H9 (cell line): Measurements from ENCODE around the gene UBLCP1. TPM values are rescaled to one million over a fixed set of nuclear protein-coding genes. Genes with fewer than 3 reads are reported as not detected.

Experiments used
- DNase-seq: peaks from one replicate; pipeline ENCODE4 v3.0.0-alpha.2; 2017
- H2AFZ ChIP-seq: one replicate; pipeline ENCODE4 v1.6.1; 2013; ENCODE audit warnings: mild to moderate bottlenecking, low read length, control low read depth, moderate library complexity
- H2AK5ac ChIP-seq: 2 replicates; pipeline ENCODE4 v1.6.1; 2013; ENCODE audit warnings: low read length, control low read depth, mixed read lengths; ENCODE audit not compliant: insufficient read length
- H2BK120ac ChIP-seq: one replicate; pipeline ENCODE4 v1.6.1; 2013; ENCODE audit warnings: low read depth, mild to moderate bottlenecking, low read length, control low read depth, inconsistent platforms; ENCODE audit not compliant: poor library complexity, severe bottlenecking
- H2BK12ac ChIP-seq: 2 replicates; pipeline ENCODE4 v1.6.1; 2013; ENCODE audit warnings: low read length, control low read depth, mixed read lengths, low read depth; ENCODE audit not compliant: insufficient read length
- H2BK15ac ChIP-seq: 2 replicates; pipeline ENCODE4 v1.6.1; 2013; ENCODE audit warnings: low read depth, low read length, control low read depth
- H2BK20ac ChIP-seq: one replicate; pipeline ENCODE4 v1.6.1; 2013; ENCODE audit warnings: low read depth, mild to moderate bottlenecking, low read length, control low read depth, inconsistent platforms; ENCODE audit not compliant: poor library complexity, severe bottlenecking
- H2BK5ac ChIP-seq: 2 replicates; pipeline ENCODE4 v1.6.1; 2013; ENCODE audit warnings: low read length, control low read depth, mixed read lengths; ENCODE audit not compliant: insufficient read length
- H3K14ac ChIP-seq: 2 replicates; pipeline ENCODE4 v1.6.1; 2013; ENCODE audit warnings: low read length, control low read depth; ENCODE audit not compliant: insufficient read depth
- H3K18ac ChIP-seq: 2 replicates; pipeline ENCODE4 v1.6.1; 2013; ENCODE audit warnings: low read depth, mild to moderate bottlenecking, mixed read lengths, low read length, control low read depth; ENCODE audit not compliant: insufficient read length
- H3K23ac ChIP-seq: 2 replicates; pipeline ENCODE4 v1.6.1; 2013; ENCODE audit warnings: low read length, control low read depth, mixed read lengths, low read depth; ENCODE audit not compliant: insufficient read length
- H3K23me2 ChIP-seq: 2 replicates; pipeline ENCODE4 v1.6.1; 2013; ENCODE audit warnings: low read depth, mild to moderate bottlenecking, mixed read lengths, low read length, control low read depth; ENCODE audit not compliant: insufficient read length, poor library complexity, severe bottlenecking
- H3K27ac ChIP-seq: 2 replicates; pipeline ENCODE4 v1.5.1; 2013; ENCODE audit warnings: low read length, control low read depth, mixed read lengths, low read depth; ENCODE audit not compliant: insufficient read length
- H3K27me3 ChIP-seq: 2 replicates; pipeline ENCODE4 v1.6.1; 2013; ENCODE audit warnings: low read length, control low read depth, inconsistent platforms; ENCODE audit not compliant: insufficient read depth
- H3K4ac ChIP-seq: 2 replicates; pipeline ENCODE4 v1.6.1; 2013; ENCODE audit warnings: low read depth, mild to moderate bottlenecking, control low read depth, inconsistent platforms, low read length, moderate library complexity
- H3K4me1 ChIP-seq: 2 replicates; pipeline ENCODE4 v1.6.1; 2013; ENCODE audit warnings: low read length, control low read depth, inconsistent platforms; ENCODE audit not compliant: insufficient read depth
- H3K4me2 ChIP-seq: 2 replicates; pipeline ENCODE4 v1.6.1; 2013; ENCODE audit warnings: low read length, control low read depth, mixed read lengths; ENCODE audit not compliant: insufficient read length, insufficient read depth
- H3K56ac ChIP-seq: 2 replicates; pipeline ENCODE4 v1.6.1; 2013; ENCODE audit warnings: low read depth, mild to moderate bottlenecking, mixed read lengths, low read length, control low read depth; ENCODE audit not compliant: insufficient read length
- H3K79me1 ChIP-seq: 2 replicates; pipeline ENCODE4 v1.6.1; 2013; ENCODE audit warnings: low read depth, mild to moderate bottlenecking, moderate library complexity, low read length, control low read depth, inconsistent platforms; ENCODE audit not compliant: insufficient read depth, poor library complexity, severe bottlenecking
- H3K79me2 ChIP-seq: 2 replicates; pipeline ENCODE4 v1.6.1; 2013; ENCODE audit warnings: low read length, control low read depth, inconsistent platforms; ENCODE audit not compliant: insufficient read depth
- H3K9ac ChIP-seq: 2 replicates; pipeline ENCODE4 v1.6.1; 2013; ENCODE audit warnings: low read length, control low read depth, mixed read lengths; ENCODE audit not compliant: insufficient read length; ENCODE audit errors: extremely low read depth
- H3K9me3 ChIP-seq: one replicate; pipeline ENCODE4 v1.6.1; 2013; ENCODE audit warnings: low read depth, low read length, inconsistent platforms; ENCODE audit not compliant: control insufficient read depth
- H3T11ph ChIP-seq: one replicate; pipeline ENCODE4 v1.6.1; 2013; ENCODE audit warnings: mild to moderate bottlenecking, low read length, control low read depth, inconsistent platforms
- H4K20me1 ChIP-seq: one replicate; pipeline ENCODE4 v1.6.1; 2013; ENCODE audit not compliant: control insufficient read depth, insufficient read length, insufficient read depth
- H4K5ac ChIP-seq: 2 replicates; pipeline ENCODE4 v1.6.1; 2013; ENCODE audit warnings: low read depth, mild to moderate bottlenecking, mixed read lengths, low read length, control low read depth; ENCODE audit not compliant: insufficient read length
- H4K8ac ChIP-seq: replicated peaks from 2 replicates; pipeline ENCODE4 v1.6.1; 2013; ENCODE audit warnings: low read length, control low read depth, mixed read lengths, low read depth; ENCODE audit not compliant: insufficient read length
- H4K91ac ChIP-seq: 2 replicates; pipeline ENCODE4 v1.6.1; 2013; ENCODE audit warnings: low read depth, mild to moderate bottlenecking, moderate library complexity, mixed read lengths, low read length, control low read depth; ENCODE audit not compliant: insufficient read length
- H3K27ac Mint-ChIP-seq, 3 experiments: 2 replicates in 2 of 3; 3 replicates in 1 of 3; pipeline ENCODE4 v1.8.0; 2020 to 2021; ENCODE audit warnings: mixed read lengths in 3 of 3, mild to moderate bottlenecking in 1 of 3, moderate library complexity in 1 of 3
- H3K27me3 Mint-ChIP-seq: 2 replicates; pipeline ENCODE4 v1.8.0; 2021; ENCODE audit warnings: low read depth, mild to moderate bottlenecking, moderate library complexity, mixed read lengths
- H3K36me3 Mint-ChIP-seq, 3 experiments: 2 replicates in 2 of 3; 3 replicates in 1 of 3; pipeline ENCODE4 v1.8.0; 2020 to 2021; ENCODE audit warnings: low read depth in 3 of 3, mixed read lengths in 3 of 3; ENCODE audit not compliant: insufficient read depth in 1 of 3
- H3K4me1 Mint-ChIP-seq, 2 experiments: 2 replicates each; pipeline ENCODE4 v1.8.0; 2020; ENCODE audit warnings: mixed read lengths in 2 of 2
- H3K4me3 Mint-ChIP-seq, 2 experiments: 2 replicates in 1 of 2; 3 replicates in 1 of 2; pipeline ENCODE4 v1.8.0; 2020 to 2021; ENCODE audit warnings: mild to moderate bottlenecking in 2 of 2, mixed read lengths in 2 of 2, moderate library complexity in 1 of 2
- H3K9me3 Mint-ChIP-seq, 2 experiments: 2 replicates in 1 of 2; 3 replicates in 1 of 2; pipeline ENCODE4 v1.8.0; 2020; ENCODE audit warnings: mild to moderate bottlenecking in 2 of 2, mixed read lengths in 2 of 2, moderate library complexity in 1 of 2
- WGBS: extraction: QIAGEN DNeasy Blood & Tissue Kit; methylation state at CpG from one replicate; pipeline ENCODE4 v1.1.7; 2013; ENCODE audit warnings: missing lambda C conversion rate, low lambda C conversion rate, mixed read lengths; ENCODE audit not compliant: insufficient read length; ENCODE audit errors: extremely low coverage; 5-methylcytosine and 5-hydroxymethylcytosine counted together
- total RNA-seq: library from RNA; stranded (reverse); gene quantifications from 2 replicates; pipeline ENCODE4 v1.2.1, GENCODE V29; 2021
- TF ChIP-seq, protein P1 (sequence below): fragments of 200-600 bp; sonication (generic); conservative IDR thresholded peaks from 3 replicates; pipeline ENCODE4 v1.8.0; 2021; ENCODE audit warnings: antibody characterized with exemption, mild to moderate bottlenecking

Gene UBLCP1
- total RNA-seq, 1 experiment from 2014 or later = 37.9 TPM

DNA sequence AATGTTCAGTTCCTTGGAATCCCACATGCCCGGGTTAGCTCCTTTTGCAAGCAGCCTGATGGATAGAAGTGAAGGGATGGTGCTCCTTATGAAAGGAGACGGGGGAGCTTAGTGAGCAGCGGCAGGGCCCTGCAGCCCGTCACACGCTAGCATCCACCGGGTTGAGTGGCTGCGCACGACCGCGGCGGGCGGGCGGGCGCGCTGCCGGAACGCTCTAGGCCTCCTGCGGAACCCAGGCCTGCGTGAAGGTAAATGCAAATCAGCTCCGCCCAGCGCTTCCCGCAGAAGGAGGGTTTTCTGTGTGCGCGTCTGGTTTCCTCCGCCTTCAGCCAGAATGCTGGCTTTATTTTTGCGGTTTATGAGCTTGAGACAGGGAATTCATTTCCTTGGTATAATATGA, 47.4 kb downstream of the UBLCP1 start:
- Histone ChIP-seq H2BK20ac (no peak overlapping the region), H3K14ac (no peak overlapping the region), H4K20me1 (no peaks in the 10 kb centered on the region), H3K4me1 (no peaks in the 10 kb centered on the region), H2BK120ac (no peak overlapping the region), H4K91ac (no peak overlapping the region), H3K27ac (no peak overlapping the region), H3K79me1 (no peaks in the 10 kb centered on the region), H4K8ac (no peak overlapping the region), H3K9me3 (no peaks in the 10 kb centered on the region), H2AK5ac (no peak overlapping the region), H2BK15ac (no peak overlapping the region), H3K56ac (no peak overlapping the region), H3K79me2 (no peaks in the 10 kb centered on the region), H3K4ac (no peak overlapping the region), H4K5ac (no peak overlapping the region), H3K4me2 (peak overlapping the region; percentile 31), H2BK5ac (no peak overlapping the region), H3K23me2 (no peaks in the 10 kb centered on the region), H3K9ac (no peak overlapping the region), H2BK12ac (no peak overlapping the region), H2AFZ (peak overlapping the region; percentile 63), H3T11ph (no peak overlapping the region), H3K23ac (no peak overlapping the region), H3K18ac (no peak overlapping the region), H3K27me3 (no peaks in the 10 kb centered on the region; the same call in 1 of the 2 replicates)
- no CpG with 5 or more reads among the region's 26 CpGs for WGBS
- peak; percentile 67 for DNase-seq
- peak overlapping the region; percentile 51 to 65; a peak in 4 of 5 replicates for H3K4me3 Mint-ChIP-seq
- H3K4me1 Mint-ChIP-seq = peaks cover 11 to 15% of the 10 kb centered on the region in 2 experiments
- H3K9me3 Mint-ChIP-seq = no peaks in the 10 kb centered on the region
- H3K27ac Mint-ChIP-seq = no peak overlapping the region
- TF ChIP-seq, protein P1, sequence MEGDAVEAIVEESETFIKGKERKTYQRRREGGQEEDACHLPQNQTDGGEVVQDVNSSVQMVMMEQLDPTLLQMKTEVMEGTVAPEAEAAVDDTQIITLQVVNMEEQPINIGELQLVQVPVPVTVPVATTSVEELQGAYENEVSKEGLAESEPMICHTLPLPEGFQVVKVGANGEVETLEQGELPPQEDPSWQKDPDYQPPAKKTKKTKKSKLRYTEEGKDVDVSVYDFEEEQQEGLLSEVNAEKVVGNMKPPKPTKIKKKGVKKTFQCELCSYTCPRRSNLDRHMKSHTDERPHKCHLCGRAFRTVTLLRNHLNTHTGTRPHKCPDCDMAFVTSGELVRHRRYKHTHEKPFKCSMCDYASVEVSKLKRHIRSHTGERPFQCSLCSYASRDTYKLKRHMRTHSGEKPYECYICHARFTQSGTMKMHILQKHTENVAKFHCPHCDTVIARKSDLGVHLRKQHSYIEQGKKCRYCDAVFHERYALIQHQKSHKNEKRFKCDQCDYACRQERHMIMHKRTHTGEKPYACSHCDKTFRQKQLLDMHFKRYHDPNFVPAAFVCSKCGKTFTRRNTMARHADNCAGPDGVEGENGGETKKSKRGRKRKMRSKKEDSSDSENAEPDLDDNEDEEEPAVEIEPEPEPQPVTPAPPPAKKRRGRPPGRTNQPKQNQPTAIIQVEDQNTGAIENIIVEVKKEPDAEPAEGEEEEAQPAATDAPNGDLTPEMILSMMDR = no peak
- peaks cover 54% of the 10 kb centered on the region for H3K27me3 Mint-ChIP-seq
- H3K36me3 Mint-ChIP-seq = no peaks in the 10 kb centered on the region
